ENCODE measurements around the gene DMBT1.

Gene DMBT1

DNA sequence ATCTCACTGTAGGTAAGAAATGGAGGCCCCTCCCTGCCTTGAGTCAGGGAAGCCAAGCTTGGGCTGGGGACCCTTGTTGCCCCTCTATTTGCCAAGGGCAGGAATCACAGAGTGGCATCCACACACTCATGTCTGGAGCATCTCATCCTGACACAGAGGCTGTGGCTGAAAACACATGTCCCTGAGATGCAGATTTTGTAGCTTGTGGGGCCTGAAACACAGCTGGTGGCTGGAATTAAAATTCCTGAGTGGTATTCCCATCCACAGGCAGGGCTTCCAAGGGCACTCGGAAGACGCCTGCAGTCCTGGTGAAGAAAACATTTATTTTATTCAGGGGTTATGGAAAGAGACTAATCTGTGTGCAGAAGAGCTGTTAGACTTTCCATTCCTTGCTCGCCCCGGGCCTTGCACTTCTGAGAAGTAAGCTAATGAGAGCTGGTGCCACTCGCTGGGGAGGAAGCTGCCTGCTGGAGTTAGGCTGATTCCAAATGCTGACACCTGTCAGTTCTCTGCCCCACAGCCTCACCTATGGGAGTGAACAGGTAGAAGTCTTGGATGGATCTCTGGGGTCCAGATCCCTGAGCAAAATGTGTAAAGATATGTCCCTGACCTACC lies 103.1 kb downstream of the DMBT1 start:
- intact Hi-C loops (cut with DNase I): no loop called here
- no peak for DNase-seq

- intact Hi-C loops (cut with DNase I): no loop called here
- DNase-seq: no peak
These were observed 103.9 kb downstream of the DMBT1 start for GRCh38 chr10:122664501-122664900.

- intact Hi-C loops (cut with DNase I): no loop called here
- DNase-seq: no peak
These were observed 104.8 kb downstream of the DMBT1 start for GRCh38 chr10:122665329-122665860.

- no peak for DNase-seq
- intact Hi-C loops (cut with DNase I): no loop called here
These were observed 105.4 kb downstream of the DMBT1 start for GRCh38 chr10:122665946-122666345.

GRCh38 chr10:122669045-122669444 lies 108.5 kb downstream of the DMBT1 start:
- DNase-seq: no peak
- intact Hi-C loops (cut with DNase I): no loop called here

GRCh38 chr10:122669842-122670241 lies 109.3 kb downstream of the DMBT1 start:
- intact Hi-C loops (cut with DNase I): no loop called here
- DNase-seq: no peak

DNA sequence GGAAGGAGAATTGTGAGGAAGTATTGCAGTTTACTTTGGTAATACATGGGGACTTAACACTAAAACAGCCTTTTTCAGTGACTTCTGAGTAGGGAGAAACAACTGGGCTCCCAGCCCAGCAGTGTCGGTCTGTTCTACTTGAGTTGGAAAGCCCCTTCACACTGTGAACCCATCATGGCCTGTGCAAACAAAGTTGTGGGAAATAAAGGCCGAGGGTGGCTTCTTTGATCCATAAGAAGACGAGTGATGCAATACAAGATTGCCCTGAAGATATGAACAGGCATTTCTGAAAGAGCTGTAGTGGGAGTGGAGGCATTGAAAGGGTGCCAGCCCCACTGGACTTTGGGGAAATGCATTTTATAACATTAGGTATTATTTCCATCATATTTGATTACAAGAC lies 110.8 kb downstream of the DMBT1 start:
- intact Hi-C loops (cut with DNase I): no loop called here
- DNase-seq: no peak

DNA sequence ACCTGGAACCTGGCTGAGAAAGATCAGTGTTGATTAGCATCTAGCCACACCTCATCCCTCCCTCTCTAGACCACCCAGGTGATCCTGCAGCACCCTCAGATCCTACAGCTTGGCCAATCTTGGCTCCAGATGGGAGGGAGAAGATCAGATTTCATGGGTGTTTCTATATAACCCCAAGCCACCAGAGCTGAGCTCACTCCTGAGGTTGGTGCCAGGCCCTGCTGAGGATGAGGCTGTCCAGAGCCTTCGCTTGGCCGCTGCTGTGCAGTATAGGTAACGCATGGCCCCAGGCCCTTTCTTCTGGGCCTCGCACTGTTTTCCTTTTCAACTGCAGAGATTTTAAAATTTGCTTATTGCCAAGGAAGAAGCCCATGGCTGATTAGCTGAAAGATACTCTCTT lies 112.1 kb downstream of the DMBT1 start:
- intact Hi-C loops (cut with DNase I): no loop called here
- DNase-seq: no peak

GRCh38 chr10:122673269-122673668 lies 112.7 kb downstream of the DMBT1 start:
- no peak for DNase-seq
- intact Hi-C loops (cut with DNase I): no loop called here

DNA sequence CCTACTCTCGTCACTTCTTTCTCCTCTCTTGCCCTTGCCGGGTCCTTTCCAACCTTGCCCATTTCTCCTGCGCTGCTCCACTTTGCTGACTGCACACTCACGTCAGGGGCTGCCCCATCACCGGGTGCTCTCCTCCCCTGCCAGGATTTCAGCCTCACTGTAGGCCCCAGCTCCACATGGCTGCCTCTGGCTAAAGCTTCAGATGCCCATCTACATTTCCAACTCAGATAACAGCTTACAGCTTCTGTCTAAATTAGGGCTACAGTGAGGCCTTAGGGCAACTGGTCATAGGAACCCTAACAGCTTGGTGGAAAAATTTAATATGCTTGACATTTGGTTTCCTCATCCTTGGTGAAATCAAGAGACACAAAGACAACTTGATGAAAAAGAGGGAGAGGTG lies 113.2 kb downstream of the DMBT1 start:
- intact Hi-C loops (cut with DNase I): no loop called here
- DNase-seq: no peak

- intact Hi-C loops (cut with DNase I): no loop called here
- DNase-seq: peak in 3 of 10 donors; percentile 19 to 28 (median 27)
These were observed 114.2 kb downstream of the DMBT1 start for GRCh38 chr10:122674781-122675180.

- intact Hi-C loops (cut with DNase I): no loop called here
- DNase-seq: no peak
These were observed 114.7 kb downstream of the DMBT1 start for GRCh38 chr10:122675278-122675677.

GRCh38 chr10:122678266-122678665 lies 117.7 kb downstream of the DMBT1 start:
- DNase-seq: no peak
- intact Hi-C loops (cut with DNase I): no loop called here

DNA sequence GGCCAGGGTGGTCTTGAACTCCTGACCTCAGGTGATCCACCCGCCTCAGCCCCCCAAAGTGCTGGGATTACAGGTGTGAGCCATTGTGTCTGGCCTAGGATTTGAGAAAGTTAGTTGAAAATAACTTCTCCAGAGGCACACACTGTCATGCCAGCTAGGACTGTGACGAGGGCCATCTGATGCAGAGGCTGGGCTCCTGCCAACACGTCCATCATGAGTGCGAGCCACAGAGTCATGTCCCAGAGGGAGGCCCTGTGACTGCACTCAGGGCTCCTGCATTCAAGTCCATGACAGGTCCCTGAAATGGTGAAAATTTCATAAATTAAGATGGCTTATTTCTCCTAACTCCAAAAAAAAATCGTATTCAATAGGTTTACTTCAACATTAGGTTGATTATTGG lies 122.0 kb downstream of the DMBT1 start:
- intact Hi-C loops (cut with DNase I): no loop called here
- no peak for DNase-seq

DNA sequence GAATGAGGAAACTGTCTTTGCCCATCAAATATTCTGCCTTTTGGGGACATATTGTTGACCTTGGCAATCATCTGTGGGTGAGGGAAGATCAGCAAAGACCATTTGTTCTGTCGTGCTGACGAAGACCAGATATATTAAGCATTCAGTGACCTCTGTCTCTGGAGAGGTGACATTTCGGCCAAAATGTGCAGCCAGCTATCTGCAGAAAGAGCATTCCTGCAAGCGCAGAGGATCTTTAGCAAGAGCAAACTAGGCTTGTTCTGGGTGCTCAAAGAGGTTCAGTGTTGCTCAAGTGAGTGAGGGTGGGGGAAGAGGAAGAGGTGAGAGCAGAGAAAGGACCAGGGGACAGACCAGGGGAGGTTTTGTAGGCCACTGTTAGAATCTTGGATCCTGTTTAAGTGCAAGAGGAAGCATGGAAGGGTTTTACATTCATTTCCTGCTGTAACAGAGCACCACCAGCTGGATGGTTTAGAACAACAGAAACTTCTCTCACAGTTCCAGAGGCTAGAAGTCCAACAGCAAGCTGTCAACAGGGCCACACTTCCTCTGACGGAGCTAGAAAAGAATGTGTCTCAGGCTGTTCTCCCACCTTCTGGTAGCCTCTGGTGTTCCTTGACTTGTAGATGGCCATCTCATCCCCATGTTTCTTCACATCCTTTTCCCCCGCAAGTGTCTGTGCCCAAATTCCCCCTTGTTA lies 127.9 kb downstream of the DMBT1 start:
- DNase-seq: no peak
- intact Hi-C loops (cut with DNase I): no loop called here

- intact Hi-C loops (cut with DNase I): no loop called here
- no peak for DNase-seq
These were observed 128.7 kb downstream of the DMBT1 start for GRCh38 chr10:122689146-122689820.

GRCh38 chr10:122692744-122693143 lies 132.2 kb downstream of the DMBT1 start:
- intact Hi-C loops (cut with DNase I): no loop called here
- DNase-seq: no peak
